K562 (cell line): ENCODE data around the gene MATR3. TPM values are rescaled to one million over a fixed set of nuclear protein-coding genes. Genes with fewer than 3 reads are reported as not detected.

Experiments used
- ATAC-seq: fragments of 200-7000 bp; cut with Tn5 transposase; 3 replicates; pipeline ENCODE4 v1.9.1; 2020; ENCODE audit warnings: moderate library complexity
- BruUV-seq: library from RNA; stranded (reverse); fragments of 400-500 nt; replicated peaks from 2 replicates; lab custom pipeline; 2021; lab: Mats Ljungman, UMichigan
- CTCF ChIA-PET: fragments of 300-600 bp; formaldehyde crosslinking; extraction: SDS; loops from one replicate; lab custom pipeline; 2021; ENCODE audit warnings: low intra/inter-chr PET ratio; lab: Yijun Ruan, JAX
- POLR2A ChIA-PET: fragments of 300-600, 350-650 bp; sonication (Branson Sonifier 250); formaldehyde crosslinking; extraction: SDS; loops from one replicate; lab custom pipeline; 2021; ENCODE audit warnings: antibody characterized with exemption, inconsistent platforms; lab: Yijun Ruan, JAX
- DNase-seq, 4 experiments: peaks; one replicate each; pipeline versions ENCODE4 v3.0.0 to v3.0.0-alpha.2; 2011 to 2018; ENCODE audit warnings: low spot score in 3 of 4, mixed read lengths in 3 of 4; ENCODE audit errors: extremely low read depth in 1 of 4
- FAIRE-seq: peaks from 2 replicates; lab custom pipeline; 2011; peaks lifted over from hg19 to GRCh38; lab: Jason Lieb, UNC
- H2AFZ ChIP-seq: 2 replicates; pipeline ENCODE4 v1.6.0; 2011; ENCODE audit warnings: low read depth, low read length, control low read depth, inconsistent platforms
- H3K27ac ChIP-seq: fragments of 200-600 bp; 3 replicates; pipeline ENCODE4 v1.8.0; 2011; ENCODE audit warnings: low read depth, mild to moderate bottlenecking, control low read depth, inconsistent platforms, low read length, moderate library complexity, mixed read lengths; ENCODE audit errors: extremely low read depth
- H3K27me3 ChIP-seq, 2 experiments: fragments of 300-600 bp in 1 of 2; 2 replicates in 1 of 2; 3 replicates in 1 of 2; pipeline versions ENCODE4 v1.6.0 to v1.8.0; 2011; ENCODE audit warnings: inconsistent platforms in 2 of 2, low read length in 2 of 2, mild to moderate bottlenecking in 1 of 2, mixed read lengths in 1 of 2, moderate library complexity in 1 of 2; ENCODE audit not compliant: control insufficient read depth in 2 of 2, insufficient read depth in 2 of 2
- H3K36me3 ChIP-seq: fragments of 300-600 bp; 3 replicates; pipeline ENCODE4 v1.8.0; 2011; ENCODE audit warnings: mild to moderate bottlenecking, low read length, inconsistent platforms; ENCODE audit not compliant: control insufficient read depth, insufficient read depth
- H3K4me1 ChIP-seq, 2 experiments: fragments of 200-600 bp in 1 of 2; replicated peaks in 1 of 2; 2 replicates in 1 of 2; 3 replicates in 1 of 2; pipeline versions ENCODE4 v1.5.1 to v1.8.0; 2011; ENCODE audit warnings: inconsistent platforms in 2 of 2, low read length in 2 of 2, mild to moderate bottlenecking in 1 of 2, mixed read lengths in 1 of 2, moderate library complexity in 1 of 2; ENCODE audit not compliant: control insufficient read depth in 2 of 2, insufficient read depth in 2 of 2
- H3K4me2 ChIP-seq: 2 replicates; pipeline ENCODE4 v1.6.1; 2011; ENCODE audit warnings: low read length, control low read depth, inconsistent platforms, mixed read lengths; ENCODE audit not compliant: insufficient read depth
- H3K4me3 ChIP-seq: fragments of 200-600 bp; sonication (generic), shearing (Covaris generic); 2 replicates; pipeline ENCODE4 v1.5.1; 2016; ENCODE audit warnings: control low read depth, inconsistent platforms
- H3K79me2 ChIP-seq: fragments of 200-600 bp; 3 replicates; pipeline ENCODE4 v1.8.0; 2011; ENCODE audit warnings: low read length, inconsistent platforms; ENCODE audit not compliant: control insufficient read depth, insufficient read depth
- H3K9ac ChIP-seq, 2 experiments: 2 replicates each; pipeline versions ENCODE4 v1.6.0 to v1.6.1; 2011; ENCODE audit warnings: low read depth in 2 of 2, low read length in 2 of 2, control low read depth in 1 of 2, inconsistent platforms in 1 of 2, mild to moderate bottlenecking in 1 of 2, mixed read lengths in 1 of 2; ENCODE audit not compliant: insufficient read depth in 1 of 2
- H3K9me1 ChIP-seq: one replicate; pipeline ENCODE4 v1.6.0; 2011; ENCODE audit warnings: inconsistent platforms, mild to moderate bottlenecking, low read length, moderate library complexity; ENCODE audit not compliant: control insufficient read depth, insufficient read depth
- H3K9me3 ChIP-seq: replicated peaks from 2 replicates; pipeline ENCODE4 v1.5.1; 2011; ENCODE audit warnings: low read depth, low read length, inconsistent platforms; ENCODE audit not compliant: control insufficient read depth, insufficient read depth
- H4K20me1 ChIP-seq: replicated peaks from 2 replicates; pipeline ENCODE4 v1.6.1; 2011; ENCODE audit warnings: low read length, inconsistent platforms, mixed read lengths; ENCODE audit not compliant: control insufficient read depth, insufficient read depth
- GTF2A2 ChIP-seq: IDR thresholded peaks from 2 replicates; pipeline ENCODE4 v1.6.1; 2016; ENCODE audit warnings: mild to moderate bottlenecking, missing genetic modification characterization, missing compliant biosample characterization
- ILK ChIP-seq: fragments of 450-650 bp; IDR thresholded peaks from 2 replicates; pipeline ENCODE4 v1.6.1; 2016; ENCODE audit warnings: missing genetic modification characterization, low read depth, mild to moderate bottlenecking, missing compliant biosample characterization, moderate library complexity, borderline replicate concordance
- MCM3 ChIP-seq: fragments of 450-650 bp; IDR thresholded peaks from 2 replicates; pipeline ENCODE4 v1.6.1; 2016
- MTA3 ChIP-seq: fragments of 450-650 bp; formaldehyde crosslinking; IDR thresholded peaks from 2 replicates; pipeline ENCODE4 v1.6.1; 2017; ENCODE audit warnings: mild to moderate bottlenecking, borderline replicate concordance
- SRSF7 ChIP-seq: fragments of 200-400 bp; formaldehyde crosslinking; optimal IDR thresholded peaks from 2 replicates; pipeline ENCODE3; 2017; ENCODE audit warnings: mild to moderate bottlenecking, low read depth, low read length
- ZKSCAN3 ChIP-seq: fragments of 250-450 bp; sonication (Bioruptor Pico); IDR thresholded peaks from 2 replicates; pipeline ENCODE4 v1.4.0; 2020
- ZNF134 ChIP-seq: fragments of 250-450 bp; sonication (Bioruptor Pico); conservative IDR thresholded peaks from 2 replicates; pipeline ENCODE4 v1.4.0; 2020
- ZNF41 ChIP-seq: fragments of 250-450 bp; sonication (Bioruptor Pico); conservative IDR thresholded peaks from 2 replicates; pipeline ENCODE4 v1.4.0; 2020; ENCODE audit warnings: mild to moderate bottlenecking
- ZNF668 ChIP-seq: fragments of 250-450 bp; sonication (Bioruptor Pico); IDR thresholded peaks from 2 replicates; pipeline ENCODE4 v1.8.0; 2022; ENCODE audit warnings: mild to moderate bottlenecking, inconsistent platforms
- WGBS: fragments of 100-300 bp; shearing (Covaris generic); methylation state at CpG from one replicate; pipeline ENCODE4 v1.1.6; 2016; ENCODE audit warnings: low coverage, mixed read lengths; ENCODE audit not compliant: insufficient coverage; ENCODE audit errors: missing lambda C conversion rate; 5-methylcytosine and 5-hydroxymethylcytosine counted together
- in situ Hi-C: fragments of 300-500 bp; cut with MboI; formaldehyde crosslinking; loops from 4 replicates; pipeline ENCODE4 v1.15.0; 2018; ENCODE audit warnings: inconsistent platforms, mixed read lengths
- intact Hi-C: fragments of 100-400 bp; cut with micrococcal nuclease; formaldehyde crosslinking; loops from 2 replicates; pipeline ENCODE4 v1.14.2; 2022
- polyA plus RNA-seq, 8 experiments: library from polyadenylated mRNA; depleted of rRNA in 4 of 8; stranded (reverse) in 5 of 8; unstranded in 3 of 8; fragments of >200 nt; fragmentation: Nextera tagmentation in 2 of 8; fragmentation: Illumina TruSeq in 1 of 8; extraction: Ambion mirVana in 2 of 8; extraction: Trizol in 1 of 8; gene quantifications; 2 replicates each; pipeline versions ENCODE4 v1.2.1 to v1.2.3, GENCODE V29; 2011 to 2014; ENCODE audit warnings: inconsistent platforms in 1 of 8, missing spikeins in 1 of 8
- total RNA-seq, 7 experiments: library from RNA; depleted of rRNA in 6 of 7; stranded (reverse); fragments of >200 nt in 6 of 7; fragmentation: Illumina TruSeq in 2 of 7; extraction: Trizol in 2 of 7; gene quantifications; 2 replicates each; pipeline versions ENCODE4 v1.2.1 to v1.2.3, GENCODE V29; 2011 to 2021; ENCODE audit warnings: low replicate concordance in 1 of 7

The MATR3 gene
- total and polyA plus RNA-seq, 9 of the 15 experiments (the other 6 are each of a cell fraction or from before 2014, with no cell fraction given): 150 to 425 (median 263) TPM

- Histone ChIP-seq H3K4me3 (no peak overlapping the region), H3K4me1 (no peaks in the 10 kb centered on the region), H3K79me2 (peaks cover 65% of the 10 kb centered on the region), H3K27me3 (no peaks in the 10 kb centered on the region), H4K20me1 (0 out of 2 replicates have a peak, but pooled peaks cover 7% of the 10 kb centered on the region), H3K9ac (no peak overlapping the region), H3K9me3 (no peaks in the 10 kb centered on the region), H3K27ac (no peak overlapping the region), H3K4me2 (no peak overlapping the region), H3K9me1 (no peaks in the 10 kb centered on the region), H3K36me3 (peaks cover 39% of the 10 kb centered on the region), H2AFZ (no peak overlapping the region)
- ChIA-PET CTCF (no interaction called here), POLR2A (no interaction called here)
- WGBS: 93% methylated on average over 4 of the region's 4 CpGs
- DNase-seq (no peak), FAIRE-seq (no peak), ATAC-seq (no peak)
- TF ChIP-seq ZKSCAN3 (CRISPR knock-in tag): no peak
- TF ChIP-seq ZNF134 (CRISPR knock-in tag): no peak
- TF ChIP-seq ILK (tag): no peak
- TF ChIP-seq ZNF41 (CRISPR knock-in tag): no peak
- TF ChIP-seq SRSF7: no peak
- no peak for TF ChIP-seq MTA3
- no peak for TF ChIP-seq MCM3
- TF ChIP-seq GTF2A2 (tag): no peak
- TF ChIP-seq ZNF668 (CRISPR knock-in tag): no peak
- intact Hi-C loops: no loop called here
- no TSS peak for BruUV-seq
- in situ Hi-C loops: no loop called here
Observed at GRCh38 chr5:139360384-139360783, 66.8 kb downstream of the MATR3 start.
